ENCODE results near the gene FGD1. TPM values are rescaled to one million over a fixed set of nuclear protein-coding genes. Genes with fewer than 3 reads are reported as not detected.
"Not testable (repeated sequence)": the region's sequence is repeated elsewhere in the genome, so short reads cannot be mapped to it uniquely, and the experiment has no call there.

The FGD1 gene
- 2.0 and 2.5 TPM in 2 replicates for total RNA-seq (2012; rRNA removed)
- polyA plus RNA-seq (2012; rRNA removed) = 11.7 and 12.3 TPM in 2 replicates
- 8.4 and 12.6 TPM in 2 replicates for polyA plus RNA-seq (2012; cell fraction: cytosol; rRNA removed)
- polyA plus RNA-seq (2012; cell fraction: nucleus; rRNA removed; ENCODE audit: low replicate concordance) = 13.7 and 21.9 TPM in 2 replicates
- percentile 62 among the genes with signal in this experiment for Bru-seq, nascent RNA
- BruChase-seq, experiment 1, labeled RNA remaining after a 6-hour chase = percentile 76 among the genes with signal in this experiment
- BruChase-seq, experiment 2, labeled RNA remaining after a 2-hour chase = percentile 72 among the genes with signal in this experiment
- long read RNA-seq, full-length matches to known transcripts = 5 of 25 reads
- long read RNA-seq, partial matches to known transcripts = 15 of 25 reads
- long read RNA-seq, other reads (novel, unspliced or antisense) = 5 of 25 reads

DNA sequence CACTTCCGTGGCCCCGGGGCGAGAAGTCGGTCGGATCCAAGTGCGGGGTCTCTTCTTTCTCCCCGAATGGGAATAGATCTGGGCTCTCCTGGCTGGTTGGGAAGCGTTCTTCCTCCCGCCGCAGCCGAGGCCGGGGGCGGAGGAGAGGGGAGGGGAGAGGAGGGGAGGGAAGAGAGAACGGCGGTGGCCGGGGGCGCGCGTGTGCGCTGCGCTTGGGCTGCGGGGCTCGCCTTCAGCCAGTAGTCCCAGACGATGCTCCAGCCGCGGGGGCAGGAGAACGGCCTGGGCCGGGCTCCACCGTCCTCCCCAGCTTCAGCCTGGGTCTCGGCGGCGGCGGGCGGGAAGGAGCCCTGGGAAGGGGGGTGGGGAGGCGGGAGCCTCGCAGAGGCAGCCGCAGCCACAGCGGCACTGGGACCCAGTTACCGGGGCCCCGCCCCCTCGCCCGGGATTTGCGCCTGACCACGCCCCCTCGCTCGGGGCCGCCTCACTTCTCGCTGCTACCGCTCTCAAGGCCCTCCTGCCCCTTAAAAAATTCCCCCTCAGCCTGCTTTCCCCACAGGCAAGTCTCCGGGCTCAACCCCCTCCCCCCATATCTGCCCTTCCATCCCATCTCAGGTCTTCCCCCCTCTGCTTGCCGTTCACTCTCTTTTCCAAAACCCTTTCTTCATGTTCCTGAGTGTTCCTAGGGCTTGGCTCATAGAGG is at the start of gene FGD1:
TSS of gene FGD1 (minus strand) at position 421 of the 703 bp plus-strand sequence. CDS start 802 bp downstream, outside the sequence.
- dilution Hi-C loops (cut with HindIII; ENCODE audit: low sequenced_read_pairs, unreplicated experiment) (no loop called here), in situ Hi-C loops (cut with MboI; ENCODE audit: low sequenced_read_pairs) (no loop called here), intact Hi-C loops (cut with micrococcal nuclease) (loop anchor here (2.0 kb wide), 2 partner anchors 33 to 39 kb away; no protein-coding TSS in a partner anchor)
- peak within 1 kb of the TSS; percentile 71 for H2AK9ac ChIP-seq (replicated peaks; ENCODE audit: low read depth, low read length, poor library complexity)
- H2BK20ac ChIP-seq (ENCODE audit: low read depth, low read length) = no peak within 1 kb of the TSS
- H3K4me3 ChIP-seq (ENCODE audit: insufficient read depth, low read depth, low read length) = peak within 1 kb of the TSS; percentile 95
- H4K8ac ChIP-seq (ENCODE audit: low read depth in 2 of 2, low read length in 2 of 2) = peak within 1 kb of the TSS; percentile 83 to 88
- H3K4ac ChIP-seq (ENCODE audit: low read depth, low read length) = peak within 1 kb of the TSS; percentile 90
- peak within 1 kb of the TSS; percentile 11; the same call in 1 of the 2 replicates for H3K23ac ChIP-seq (ENCODE audit: low read depth, low read length)
- H2BK120ac ChIP-seq (ENCODE audit: low read depth, low read length) = no peak within 1 kb of the TSS
- peak within 1 kb of the TSS; percentile 61; the same call in 1 of the 2 replicates for H4K5ac ChIP-seq (ENCODE audit: low read depth, low read length)
- H3K79me1 ChIP-seq (ENCODE audit: low read depth in 1 of 2, low read length in 2 of 2) = peaks cover 9 to 25% of the 10 kb centered on the region in 2 experiments
- peak within 1 kb of the TSS; percentile 62 for H4K91ac ChIP-seq (ENCODE audit: insufficient read depth, low read depth, low read length)
- peak within 1 kb of the TSS; percentile 41; the same call in 1 of the 2 replicates for H3K56ac ChIP-seq (ENCODE audit: extremely low read depth, insufficient read depth, low read length)
- H3K36me3 ChIP-seq (ENCODE audit: control insufficient read depth, insufficient read depth, low read length) = no peaks in the 10 kb centered on the region
- peak within 1 kb of the TSS; percentile 85; the same call in 1 of the 2 replicates for H3K14ac ChIP-seq (replicated peaks; ENCODE audit: low read depth, low read length)
- peak; percentile 74 for ATAC-seq (ENCODE audit: low read depth)
- H2AK5ac ChIP-seq (ENCODE audit: low read depth, low read length) = no peak within 1 kb of the TSS
- CTCF ChIA-PET = interaction anchor here (0.6 kb wide), 1 partner anchor 15 kb away, joined by 4 read pairs; no protein-coding TSS in a partner anchor
- peak within 1 kb of the TSS; percentile 90 for H3K27ac ChIP-seq (ENCODE audit: insufficient read depth, low read length)
- TF ChIP-seq MAZ (IDR thresholded peaks at IDR 0.05; ENCODE audit: borderline replicate concordance, low read depth, low read length) (peak; percentile 74; the same call in 1 of the 2 replicates), CHD1 (IDR thresholded peaks at IDR 0.05; ENCODE audit: low read depth, low read length) (no peak), NFE2L2 (IDR thresholded peaks at IDR 0.05; ENCODE audit: low read depth, low read length) (no peak)
- WGBS, 2 experiments (ENCODE audit: extremely low coverage in 2 of 2, insufficient read length in 1 of 2) = 47% methylated on average over 3 of the region's 51 CpGs; no CpG with 5 or more reads in 1 of the 2 experiments
- no peaks in the 10 kb centered on the region; the same call in 1 of the 2 replicates for H3K9me1 ChIP-seq (ENCODE audit: insufficient read depth, low read length)
- H3K4me1 ChIP-seq (ENCODE audit: control insufficient read depth, insufficient read depth, low read length) = peaks cover 7% of the 10 kb centered on the region
- H2AFZ ChIP-seq (replicated peaks; ENCODE audit: low read length, poor library complexity) = peak within 1 kb of the TSS; percentile 86
- peak within 1 kb of the TSS; percentile 72 for H2BK5ac ChIP-seq (ENCODE audit: low read depth, low read length, poor library complexity, severe bottlenecking)
- POLR2A ChIA-PET (ENCODE audit: unreplicated experiment) = no interaction called here
- peak within 1 kb of the TSS; percentile 99 for H3K4me2 ChIP-seq (ENCODE audit: low read depth, low read length)
- no peaks in the 10 kb centered on the region for H3K9me3 ChIP-seq (ENCODE audit: control insufficient read depth, insufficient read depth, low read length)
- no peaks in the 10 kb centered on the region for H3K27me3 ChIP-seq (ENCODE audit: control insufficient read depth, insufficient read depth, low read length)
- H3K9ac ChIP-seq (ENCODE audit: low read depth, low read length) = peak within 1 kb of the TSS; percentile 87
- H2BK15ac ChIP-seq (ENCODE audit: low read depth, low read length) = no peak within 1 kb of the TSS
- no peaks in the 10 kb centered on the region for H4K20me1 ChIP-seq (ENCODE audit: insufficient read depth, low read length)
- peak; percentile 41 for DNase-seq
- peak within 1 kb of the TSS; percentile 42 for H3K18ac ChIP-seq (ENCODE audit: low read depth, low read length)
- no TSS peak for BruUV-seq (replicated peaks)

DNA sequence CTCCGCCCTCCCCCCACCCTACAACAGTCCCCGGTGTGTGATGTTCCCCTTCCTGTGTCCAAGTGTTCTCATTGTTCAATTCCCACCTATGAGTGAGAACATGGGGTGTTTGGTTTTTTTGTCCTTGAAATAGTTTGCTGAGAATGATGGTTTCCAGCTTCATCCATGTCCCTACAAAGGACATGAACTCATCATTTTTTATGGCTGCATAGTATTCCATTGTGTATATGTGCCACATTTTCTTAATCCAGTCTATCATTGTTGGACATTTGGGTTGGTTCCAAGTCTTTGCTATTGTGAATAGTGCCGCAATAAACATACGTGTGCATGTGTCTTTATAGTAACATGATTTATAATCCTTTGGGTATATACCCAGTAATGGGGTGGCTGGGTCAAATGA is 46.2 kb upstream of the FGD1 start:
- H2AK5ac ChIP-seq (ENCODE audit: low read depth, low read length); in situ Hi-C loops (cut with MboI; ENCODE audit: low sequenced_read_pairs); H3K56ac ChIP-seq (ENCODE audit: extremely low read depth, insufficient read depth, low read length): not testable (repeated sequence)

More for the DNA sequence above, 46.2 kb upstream of the FGD1 start:
- H2BK20ac ChIP-seq (ENCODE audit: low read depth, low read length); DNase-seq; BruUV-seq (replicated peaks); ATAC-seq (ENCODE audit: low read depth); CTCF ChIA-PET; H3K27me3 ChIP-seq (ENCODE audit: control insufficient read depth, insufficient read depth, low read length); H4K8ac ChIP-seq (ENCODE audit: low read depth in 2 of 2, low read length in 2 of 2); H3K18ac ChIP-seq (ENCODE audit: low read depth, low read length); H4K91ac ChIP-seq (ENCODE audit: insufficient read depth, low read depth, low read length); H3K9ac ChIP-seq (ENCODE audit: low read depth, low read length); H3K4ac ChIP-seq (ENCODE audit: low read depth, low read length); H3K4me1 ChIP-seq (ENCODE audit: control insufficient read depth, insufficient read depth, low read length); H4K20me1 ChIP-seq (ENCODE audit: insufficient read depth, low read length); H3K14ac ChIP-seq (replicated peaks; ENCODE audit: low read depth, low read length); H2AFZ ChIP-seq (replicated peaks; ENCODE audit: low read length, poor library complexity); H2BK5ac ChIP-seq (ENCODE audit: low read depth, low read length, poor library complexity, severe bottlenecking); H3K9me1 ChIP-seq (ENCODE audit: insufficient read depth, low read length); H2BK120ac ChIP-seq (ENCODE audit: low read depth, low read length); H3K9me3 ChIP-seq (ENCODE audit: control insufficient read depth, insufficient read depth, low read length); H4K5ac ChIP-seq (ENCODE audit: low read depth, low read length); H3K4me2 ChIP-seq (ENCODE audit: low read depth, low read length); dilution Hi-C loops (cut with HindIII; ENCODE audit: low sequenced_read_pairs, unreplicated experiment); H2BK15ac ChIP-seq (ENCODE audit: low read depth, low read length); POLR2A ChIA-PET (ENCODE audit: unreplicated experiment); H3K23ac ChIP-seq (ENCODE audit: low read depth, low read length); intact Hi-C loops (cut with micrococcal nuclease); H3K4me3 ChIP-seq (ENCODE audit: insufficient read depth, low read depth, low read length); H2AK9ac ChIP-seq (replicated peaks; ENCODE audit: low read depth, low read length, poor library complexity); H3K79me1 ChIP-seq (ENCODE audit: low read depth in 1 of 2, low read length in 2 of 2); H3K27ac ChIP-seq (ENCODE audit: insufficient read depth, low read length): not testable (repeated sequence)
- no CpG with 5 or more reads among the region's 4 CpGs for WGBS, 2 experiments (ENCODE audit: extremely low coverage in 2 of 2, insufficient read length in 1 of 2)
- peaks cover 25% of the 10 kb centered on the region for H3K36me3 ChIP-seq (ENCODE audit: control insufficient read depth, insufficient read depth, low read length)
